Stimulated activated CD4-positive, alpha-beta T cell treated with anti-CD3 and anti-CD28 coated beads, Interleukin-2, amount 100 ng/mL, for 4 hours (primary cell): ENCODE measurements around the gene CHRNA7.

Experiments used
- DNase-seq: peaks from one replicate; pipeline ENCODE4 v3.0.0-alpha.2; 2020; ENCODE audit warnings: low read depth

Gene CHRNA7

DNA sequence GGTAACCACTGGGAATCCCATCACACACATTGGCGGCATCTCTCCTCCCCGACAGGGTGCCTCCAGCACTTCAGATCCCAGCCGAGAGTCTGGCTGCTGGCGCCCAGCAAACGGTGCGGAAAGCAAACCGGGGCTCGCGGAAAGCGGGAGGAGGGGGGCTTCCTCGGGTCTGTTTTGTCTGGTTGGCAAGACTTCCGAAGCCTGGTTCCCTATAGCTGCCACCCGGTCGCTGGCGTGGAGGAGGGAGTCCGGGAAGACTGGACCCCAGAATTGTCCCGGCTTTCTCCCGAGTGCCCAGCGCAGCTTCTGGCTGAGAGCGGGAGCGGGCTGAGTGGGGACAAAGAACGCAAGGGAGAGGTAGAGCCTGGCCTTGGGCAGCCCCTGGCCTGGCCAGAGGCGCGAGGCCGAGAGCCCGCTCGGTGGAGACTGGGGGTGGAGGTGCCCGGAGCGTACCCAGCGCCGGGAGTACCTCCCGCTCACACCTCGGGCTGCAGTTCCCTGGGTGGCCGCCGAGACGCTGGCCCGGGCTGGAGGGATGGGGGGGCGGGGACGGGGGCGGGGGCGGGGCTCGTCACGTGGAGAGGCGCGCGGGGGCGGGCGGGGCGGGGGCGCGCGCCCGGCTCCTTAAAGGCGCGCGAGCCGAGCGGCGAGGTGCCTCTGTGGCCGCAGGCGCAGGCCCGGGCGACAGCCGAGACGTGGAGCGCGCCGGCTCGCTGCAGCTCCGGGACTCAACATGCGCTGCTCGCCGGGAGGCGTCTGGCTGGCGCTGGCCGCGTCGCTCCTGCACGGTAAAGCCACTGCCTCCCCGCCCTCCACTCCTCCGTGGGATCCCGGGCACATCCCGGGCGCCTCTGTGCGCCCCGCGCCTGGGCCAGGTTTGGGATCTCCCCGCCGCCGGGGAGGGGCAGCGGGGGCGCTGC lies at the start of gene CHRNA7:
Gene CHRNA7 (plus strand): TSS at position 654 of the 920 bp plus-strand sequence. CDS start 80 bp downstream, at position 734.
- DNase-seq, result no peak

DNA sequence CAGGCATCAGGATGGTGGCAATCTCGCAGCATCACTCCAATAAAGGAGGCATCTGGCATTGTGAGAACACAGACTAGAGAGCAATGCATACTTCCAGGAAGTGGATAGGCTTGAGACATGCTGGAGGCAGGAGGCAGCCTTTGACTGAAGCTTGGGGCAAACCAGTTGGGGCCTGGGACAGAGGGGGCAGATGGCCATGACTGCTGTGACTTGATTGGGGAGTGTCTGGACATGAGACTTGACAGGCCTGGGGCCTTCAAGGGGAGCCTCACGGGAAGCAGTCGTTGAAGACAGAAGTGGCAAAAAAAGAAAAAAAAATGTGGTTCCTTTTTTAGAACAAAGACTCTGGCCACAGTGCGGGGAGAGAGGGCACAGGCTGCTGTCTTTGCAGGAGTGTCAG lies 44.7 kb upstream of the CHRNA7 start:
- DNase-seq, result no peak

DNA sequence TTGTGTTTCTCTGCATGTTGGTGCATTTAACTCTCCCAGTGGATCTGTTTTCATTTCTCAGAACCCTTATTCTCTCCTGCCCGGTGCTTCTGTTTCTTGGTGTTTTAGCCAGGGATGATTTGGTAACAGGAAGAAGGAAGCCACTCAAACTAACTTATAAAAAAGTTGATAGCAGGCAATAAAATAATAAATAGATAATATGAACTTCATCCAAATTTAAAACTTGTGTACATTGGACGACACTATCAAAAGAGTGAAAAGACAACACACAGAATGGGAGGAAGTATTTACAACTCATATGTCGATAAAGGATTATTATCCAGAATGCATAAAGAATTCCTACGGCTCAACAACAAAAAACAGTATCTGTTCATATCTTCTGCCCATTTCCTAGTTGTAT lies 37.3 kb upstream of the CHRNA7 start:
- no peak for DNase-seq

DNA sequence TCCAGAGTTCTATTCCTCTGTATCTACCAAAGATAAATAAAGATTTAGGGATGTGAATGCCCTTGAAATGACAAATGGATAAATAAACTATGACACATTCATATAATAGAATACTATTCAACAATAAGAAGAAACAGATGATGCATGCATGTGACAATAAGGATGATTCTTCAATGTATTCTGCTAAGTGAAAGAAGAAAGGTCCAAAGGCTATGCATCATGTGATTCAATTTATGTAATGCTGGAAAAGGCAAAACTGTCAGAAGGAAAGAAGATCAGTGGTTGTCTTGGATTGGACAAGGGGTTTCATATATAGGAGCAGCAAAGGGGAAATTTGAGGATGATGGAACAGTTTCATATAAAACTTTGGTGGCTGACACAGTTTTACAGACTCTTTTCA lies 32.6 kb upstream of the CHRNA7 start:
- DNase-seq, result no peak

GRCh38 chr15:32003558-32003957 lies 26.8 kb upstream of the CHRNA7 start:
- DNase-seq, result no peak

- DNase-seq, result no peak
Measured at GRCh38 chr15:32004249-32004648, 26.1 kb upstream of the CHRNA7 start.

DNA sequence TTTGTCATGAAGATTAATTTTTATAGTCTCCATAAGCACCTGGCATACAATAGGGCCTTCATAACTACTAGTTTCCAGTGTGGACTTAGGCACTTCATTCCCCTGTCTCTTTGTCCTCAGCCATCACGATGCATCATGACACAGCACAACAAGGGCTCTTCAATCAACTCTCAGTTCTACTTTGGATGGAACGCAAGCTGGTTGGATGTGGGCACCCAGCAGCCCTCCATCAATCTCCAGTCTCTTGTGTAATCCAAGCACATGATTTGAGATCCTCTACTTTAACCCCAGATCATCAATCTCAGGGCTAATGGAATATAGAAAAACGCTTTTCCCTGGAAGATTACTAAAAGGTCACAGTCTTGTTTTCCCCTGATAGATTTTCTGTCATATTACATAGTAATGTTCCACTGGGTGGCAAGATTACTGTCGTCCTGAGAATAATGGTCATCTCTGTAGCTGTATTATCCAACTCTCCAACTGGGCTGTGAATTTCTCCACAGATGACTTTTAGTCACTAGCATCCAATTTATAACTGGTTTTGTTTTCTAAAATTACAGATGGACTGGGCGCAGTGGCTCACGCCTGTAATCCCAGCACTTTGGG lies 22.9 kb upstream of the CHRNA7 start:
- no peak for DNase-seq

DNA sequence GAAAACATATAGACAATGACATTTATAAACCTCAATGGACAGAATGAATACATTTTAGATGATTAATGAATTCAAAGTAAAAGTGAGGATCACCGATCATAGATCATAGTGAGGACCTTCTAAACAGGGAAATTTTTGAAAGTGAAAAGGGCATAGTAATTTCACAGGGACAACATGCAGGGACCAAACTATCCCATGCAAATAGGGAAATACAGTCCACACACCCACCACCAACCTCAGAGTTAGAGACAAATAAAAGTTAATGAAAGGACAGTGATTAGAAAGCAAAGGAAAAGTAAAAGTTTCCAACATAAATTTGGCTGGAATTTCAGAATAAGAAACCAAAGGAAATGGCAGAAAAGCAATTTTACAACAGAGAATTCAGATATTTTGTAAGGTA lies 15.4 kb upstream of the CHRNA7 start:
- DNase-seq, result no peak

- no peak for DNase-seq
Measured at GRCh38 chr15:32020156-32020555, 10.2 kb upstream of the CHRNA7 start.

DNA sequence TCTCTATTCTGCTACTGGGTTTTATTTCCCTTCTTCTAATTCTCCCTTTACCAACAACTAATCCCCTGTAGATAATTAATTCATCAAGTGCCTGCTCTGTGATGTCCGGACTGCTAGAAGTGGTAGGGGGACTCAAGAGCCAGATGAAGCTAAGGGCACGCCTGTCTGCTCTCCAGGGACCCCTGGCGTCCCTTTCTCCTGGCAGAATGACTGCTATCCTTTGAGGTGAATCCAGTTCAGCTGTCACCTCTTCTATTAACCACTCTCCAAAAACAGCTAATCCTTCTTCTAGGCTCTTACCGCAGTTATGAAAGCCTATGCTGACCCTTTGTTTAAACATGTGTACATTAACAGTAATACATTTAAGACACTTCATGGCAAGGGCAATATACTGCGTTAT lies 1.4 kb upstream of the CHRNA7 start:
- no peak for DNase-seq

GRCh38 chr15:32029409-32029861 lies 880 bp upstream of the CHRNA7 start:
- DNase-seq, result no peak

DNA sequence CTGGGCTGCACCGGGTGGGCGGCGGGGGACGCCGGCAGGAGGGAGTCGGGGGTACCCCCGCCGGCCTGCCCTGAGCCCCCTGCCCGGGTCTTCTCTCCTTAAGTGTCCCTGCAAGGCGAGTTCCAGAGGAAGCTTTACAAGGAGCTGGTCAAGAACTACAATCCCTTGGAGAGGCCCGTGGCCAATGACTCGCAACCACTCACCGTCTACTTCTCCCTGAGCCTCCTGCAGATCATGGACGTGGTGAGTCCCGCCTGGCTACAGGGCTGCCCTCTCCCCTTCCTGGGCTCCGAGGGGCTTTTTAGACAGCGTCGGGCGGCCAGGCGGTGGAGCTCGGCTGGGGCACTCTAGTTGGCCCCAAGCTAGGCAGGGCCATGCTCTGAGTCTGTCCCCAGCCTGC lies 480 bp downstream of the CHRNA7 start:
- no peak for DNase-seq

DNA sequence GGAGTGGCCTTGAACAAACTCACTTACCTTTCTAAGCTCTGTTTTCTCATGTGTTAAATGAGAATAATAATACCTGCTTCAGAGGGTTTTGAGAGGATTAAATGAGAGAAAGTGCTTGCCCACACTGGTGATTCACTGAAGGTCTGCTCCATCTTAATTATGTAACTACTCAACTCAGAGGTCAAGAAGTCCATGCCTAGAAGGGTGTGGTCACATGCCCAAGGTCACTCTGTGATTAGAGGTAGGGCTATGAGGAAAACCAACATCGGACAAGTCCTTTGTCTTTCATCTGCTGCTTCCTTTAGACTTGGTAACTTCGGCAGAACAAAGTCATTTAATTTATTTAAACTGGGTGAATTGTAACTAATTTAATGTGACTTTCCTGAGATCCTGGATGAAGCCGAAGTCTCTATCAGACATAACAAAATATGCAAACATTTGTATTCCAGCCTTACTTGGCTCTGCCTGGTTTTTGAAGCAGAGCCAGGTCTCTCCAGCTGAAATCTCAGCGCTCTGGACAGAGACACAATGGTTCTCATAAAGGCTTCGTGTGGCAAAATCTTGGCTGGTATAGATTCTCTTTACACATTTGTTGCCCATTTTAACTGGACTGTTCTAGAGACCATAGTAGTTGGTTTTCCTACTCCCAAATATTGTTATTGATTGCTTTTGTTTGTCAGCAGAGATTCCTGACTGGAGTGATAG lies 3.0 kb downstream of the CHRNA7 start:
- DNase-seq, result no peak

DNA sequence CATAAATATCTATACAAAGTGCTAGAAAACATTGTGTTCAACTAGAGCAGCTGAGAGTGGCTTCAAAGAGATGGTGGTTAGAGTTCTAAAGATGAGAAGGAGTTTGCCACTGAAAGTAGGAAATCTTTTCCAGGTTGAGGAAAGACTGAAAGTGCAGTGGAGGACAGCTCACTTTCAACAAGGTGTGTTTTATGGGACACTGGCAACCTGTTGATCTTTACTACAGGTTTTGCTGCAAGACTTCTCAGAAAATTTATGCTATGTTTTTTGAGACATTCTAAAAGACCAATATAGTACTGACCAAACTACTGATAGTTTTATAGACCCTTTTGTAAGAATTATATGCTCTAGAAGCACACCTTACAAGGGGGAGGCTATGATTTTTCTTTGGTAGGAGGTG lies 3.8 kb downstream of the CHRNA7 start:
- no peak for DNase-seq

DNA sequence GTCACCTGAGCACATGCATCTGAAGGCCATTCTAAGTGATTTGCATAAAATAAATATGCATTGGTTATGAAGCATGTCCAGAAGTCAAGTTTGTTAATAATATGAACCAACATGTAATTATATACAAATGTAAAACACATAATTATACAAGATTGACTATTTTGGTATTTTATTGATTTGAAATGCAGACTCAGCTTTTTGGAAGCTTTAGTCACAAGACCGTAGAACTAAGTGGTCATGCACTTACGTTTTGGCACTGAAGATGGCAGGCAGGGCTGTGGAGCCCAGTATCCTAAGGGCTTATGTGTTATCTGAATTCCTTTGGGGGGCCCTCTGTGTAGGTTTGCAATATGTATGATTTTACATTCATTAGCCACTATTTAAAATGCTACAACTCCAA lies 5.0 kb downstream of the CHRNA7 start:
- no peak for DNase-seq

GRCh38 chr15:32036971-32037370 lies 6.7 kb downstream of the CHRNA7 start:
- DNase-seq, result no peak

DNA sequence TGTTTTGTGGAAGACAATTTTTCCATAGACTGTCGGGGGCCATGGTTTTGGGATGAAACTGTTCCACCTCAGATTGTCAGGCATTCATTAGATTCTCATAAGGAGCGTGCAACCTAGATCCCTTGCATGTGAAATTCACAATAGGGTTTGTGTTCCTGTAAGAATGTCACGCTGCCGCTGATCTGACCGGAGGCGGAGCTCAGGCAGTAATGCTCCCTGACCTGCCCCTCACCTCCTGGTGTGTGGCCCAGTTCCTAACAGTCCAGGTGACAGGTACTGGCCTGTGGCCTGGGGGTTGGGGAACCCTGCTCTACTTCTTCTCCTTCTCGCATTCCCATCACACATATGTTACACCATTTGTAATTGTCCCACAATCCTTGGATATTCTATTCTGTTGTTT lies 11.0 kb downstream of the CHRNA7 start:
- no peak for DNase-seq

GRCh38 chr15:32042269-32042972 lies 12.1 kb downstream of the CHRNA7 start:
- DNase-seq, result no peak

DNA sequence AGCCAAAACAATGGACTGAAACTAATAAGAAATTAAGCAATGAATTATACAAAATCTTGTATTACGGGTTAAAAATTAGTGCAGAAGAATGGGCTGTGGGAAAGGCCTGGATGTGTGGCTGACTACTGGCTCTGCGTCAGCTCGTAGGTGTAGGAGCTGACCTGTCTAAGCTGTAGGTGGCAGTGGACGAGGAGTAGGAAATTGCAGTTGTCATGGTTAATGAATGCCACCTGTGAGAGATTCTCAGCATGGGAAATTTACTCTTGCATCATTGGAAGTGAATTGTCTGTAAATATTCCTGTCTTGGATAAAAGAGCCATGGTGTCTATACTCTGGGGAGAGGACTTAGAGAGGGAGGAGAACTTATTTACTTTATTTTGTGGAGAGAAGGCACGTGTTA lies 23.4 kb downstream of the CHRNA7 start:
- DNase-seq, result no peak

DNA sequence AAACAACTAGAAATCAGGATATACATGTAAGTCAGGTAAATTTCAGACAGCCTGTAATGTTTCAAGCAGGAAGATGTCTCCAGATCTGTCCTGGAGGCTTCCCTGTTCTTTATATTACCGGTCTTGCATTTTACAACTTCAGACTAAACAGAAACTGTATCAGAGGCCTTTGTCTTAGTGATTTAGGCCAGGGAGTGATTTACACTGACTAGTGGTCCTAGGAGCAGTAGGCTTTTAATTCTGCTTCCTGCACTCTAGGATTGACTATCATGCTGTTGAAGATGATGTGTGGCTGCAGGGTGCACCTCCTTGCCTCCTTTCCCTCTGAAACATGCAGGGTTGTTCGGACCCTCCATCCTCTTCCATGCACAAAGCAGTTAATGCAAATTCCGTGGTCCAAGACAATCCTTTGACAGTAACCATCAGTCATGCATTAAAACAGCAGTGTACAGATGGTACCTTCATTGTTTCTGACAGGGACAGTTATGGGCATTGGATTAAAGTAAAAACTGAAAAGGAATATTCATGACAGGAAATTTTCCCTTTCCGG lies 27.6 kb downstream of the CHRNA7 start:
- DNase-seq, result no peak

DNA sequence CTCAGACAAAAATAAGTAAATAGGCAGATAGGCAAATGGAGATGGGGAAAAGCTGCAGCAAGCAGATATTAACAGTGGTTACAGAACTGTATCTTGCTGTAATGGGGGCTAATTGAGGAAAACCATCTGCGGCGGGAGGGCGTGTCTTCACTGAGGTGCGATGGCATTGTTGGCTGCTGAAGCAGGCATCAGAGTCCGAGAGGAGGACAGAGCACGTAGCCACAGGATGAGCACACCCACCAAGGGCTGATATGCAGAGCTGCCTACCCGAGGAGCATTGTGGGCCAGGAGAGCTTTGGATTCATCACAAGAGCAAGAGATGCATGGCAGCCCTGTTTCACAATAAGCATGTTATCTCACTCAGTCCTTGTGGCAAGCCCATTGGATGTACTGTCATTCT lies 30.4 kb downstream of the CHRNA7 start:
- DNase-seq, result no peak

- no peak for DNase-seq
Measured at GRCh38 chr15:32067115-32067514, 36.8 kb downstream of the CHRNA7 start.
